PC-9 (cell line): Measurements from ENCODE around the gene MCF2L. TPM values are rescaled to one million over a fixed set of nuclear protein-coding genes. Genes with fewer than 3 reads are reported as not detected.

ENCODE experiments used
- BruUV-seq: library from RNA; stranded (reverse); fragments of 400-500 nt; replicated peaks from 2 replicates; lab custom pipeline; 2021; lab: Mats Ljungman, UMichigan
- CTCF ChIA-PET: fragments of 300-600 bp; sonication (Branson Sonifier 250); formaldehyde crosslinking; loops from one replicate; lab custom pipeline; 2022; ENCODE audit warnings: antibody characterized with exemption; lab: Charles Lee
- POLR2A ChIA-PET: fragments of 300-600 bp; sonication (Branson Sonifier 250); formaldehyde crosslinking; loops from one replicate; lab custom pipeline; 2022; ENCODE audit warnings: antibody characterized with exemption; ENCODE audit not compliant: unreplicated experiment; lab: Charles Lee
- DNase-seq, 2 experiments: peaks; one replicate each; pipeline versions ENCODE4 v3.0.0 to v3.0.0-alpha.2; 2015 to 2022; ENCODE audit warnings: mixed read lengths in 1 of 2
- H2AFZ ChIP-seq: fragments of 200-600 bp; sonication (generic); 2 replicates; pipeline ENCODE4 v1.8.1; 2017; ENCODE audit warnings: antibody characterized with exemption
- H3F3A ChIP-seq: fragments of 200-600 bp; sonication (generic); 2 replicates; pipeline ENCODE4 v1.8.1; 2017; ENCODE audit warnings: antibody characterized with exemption, mild to moderate bottlenecking, low read depth; ENCODE audit not compliant: insufficient read depth
- H3K27ac ChIP-seq: fragments of 200-600 bp; sonication (generic); 2 replicates; pipeline ENCODE4 v1.6.1; 2016; ENCODE audit warnings: mixed run types
- H3K27me3 ChIP-seq: fragments of 200-600 bp; sonication (generic); 2 replicates; pipeline ENCODE4 v1.6.1; 2016; ENCODE audit warnings: low read depth, mixed run types; ENCODE audit not compliant: insufficient read depth
- H3K36me3 ChIP-seq: fragments of 200-600 bp; sonication (generic); 2 replicates; pipeline ENCODE4 v1.6.1; 2016; ENCODE audit warnings: low read depth, mixed run types
- H3K4me1 ChIP-seq: fragments of 200-600 bp; sonication (generic); replicated peaks from 2 replicates; pipeline ENCODE4 v1.6.1; 2016; ENCODE audit warnings: mixed run types; ENCODE audit not compliant: insufficient read depth
- H3K4me2 ChIP-seq: fragments of 200-600 bp; sonication (generic); 2 replicates; pipeline ENCODE4 v1.6.1; 2017; ENCODE audit warnings: mixed run types
- H3K4me3 ChIP-seq: fragments of 200-600 bp; sonication (generic); 2 replicates; pipeline ENCODE4 v1.6.1; 2016; ENCODE audit warnings: mixed run types
- H3K79me2 ChIP-seq: fragments of 200-600 bp; sonication (generic); 2 replicates; pipeline ENCODE4 v1.6.1; 2017; ENCODE audit warnings: low read depth, mixed run types
- H3K9me2 ChIP-seq: fragments of 200-600 bp; sonication (generic); 2 replicates; pipeline ENCODE4 v1.8.1; 2017; ENCODE audit warnings: mild to moderate bottlenecking; ENCODE audit not compliant: insufficient read depth
- H3K9me3 ChIP-seq: fragments of 200-600 bp; sonication (generic); 2 replicates; pipeline ENCODE4 v1.8.1; 2016; ENCODE audit warnings: low read depth; ENCODE audit not compliant: insufficient read depth
- H4K20me1 ChIP-seq: fragments of 200-600 bp; sonication (generic); 2 replicates; pipeline ENCODE4 v1.8.1; 2017; ENCODE audit not compliant: insufficient read depth
- CTCF ChIP-seq: fragments of 200-600 bp; sonication (generic); conservative IDR thresholded peaks from 2 replicates; pipeline ENCODE4 v1.6.1; 2017; ENCODE audit warnings: mixed run types, antibody characterized with exemption, mild to moderate bottlenecking, moderate library complexity
- EZH2 ChIP-seq: fragments of 200-600 bp; sonication (generic); IDR thresholded peaks from 2 replicates; pipeline ENCODE4 v1.8.0; 2017; ENCODE audit warnings: antibody characterized with exemption, low read depth
- intact Hi-C: fragments of 100-400 bp; cut with micrococcal nuclease; formaldehyde crosslinking; loops from one replicate; pipeline ENCODE4 v1.10.0; 2022; ENCODE audit not compliant: unreplicated experiment
- total RNA-seq: library from RNA; stranded (reverse); gene quantifications from 2 replicates; pipeline ENCODE4 v1.2.3, GENCODE V29; 2021

Gene MCF2L
- total RNA-seq, 1 experiment from 2014 or later, result 28.2 TPM

DNA sequence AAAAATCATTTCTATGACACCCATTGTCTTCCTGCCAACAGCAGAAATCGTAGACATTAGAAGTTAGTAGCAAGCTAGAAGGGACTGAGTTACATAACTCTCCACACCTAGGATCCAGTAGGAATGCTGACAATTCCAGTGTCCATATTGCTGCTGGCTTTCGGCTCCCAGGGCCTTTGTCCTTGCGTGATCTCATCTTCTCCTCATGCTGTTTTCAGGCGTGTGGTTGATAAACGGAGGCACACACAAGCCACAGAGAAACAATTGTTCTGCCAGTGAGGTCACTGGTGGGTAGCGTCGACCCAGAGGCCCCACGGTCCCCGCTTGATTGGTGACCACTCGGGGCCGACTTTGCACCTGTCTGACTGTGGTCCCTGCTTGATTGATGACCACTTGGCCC is 104.9 kb downstream of the MCF2L start:
- no peaks in the 10 kb centered on the region for H3K36me3 ChIP-seq
- no peak overlapping the region for H3K27ac ChIP-seq
- intact Hi-C loops, result no loop called here
- no peaks in the 10 kb centered on the region for H3K9me3 ChIP-seq
- POLR2A ChIA-PET, result no interaction called here
- TF ChIP-seq CTCF (no peak), EZH2 (no peak)
- no peak for DNase-seq
- H3K4me1 ChIP-seq, result no peaks in the 10 kb centered on the region
- no peaks in the 10 kb centered on the region for H3K27me3 ChIP-seq
- H3K79me2 ChIP-seq, result no peaks in the 10 kb centered on the region
- H3K9me2 ChIP-seq, result no peaks in the 10 kb centered on the region
- H3K4me3 ChIP-seq, result no peak overlapping the region
- CTCF ChIA-PET, result no interaction called here
- no peak overlapping the region for H3K4me2 ChIP-seq
- BruUV-seq, result no TSS peak
- H2AFZ ChIP-seq, result no peak overlapping the region
- no peaks in the 10 kb centered on the region for H4K20me1 ChIP-seq
- no peaks in the 10 kb centered on the region for H3F3A ChIP-seq

DNA sequence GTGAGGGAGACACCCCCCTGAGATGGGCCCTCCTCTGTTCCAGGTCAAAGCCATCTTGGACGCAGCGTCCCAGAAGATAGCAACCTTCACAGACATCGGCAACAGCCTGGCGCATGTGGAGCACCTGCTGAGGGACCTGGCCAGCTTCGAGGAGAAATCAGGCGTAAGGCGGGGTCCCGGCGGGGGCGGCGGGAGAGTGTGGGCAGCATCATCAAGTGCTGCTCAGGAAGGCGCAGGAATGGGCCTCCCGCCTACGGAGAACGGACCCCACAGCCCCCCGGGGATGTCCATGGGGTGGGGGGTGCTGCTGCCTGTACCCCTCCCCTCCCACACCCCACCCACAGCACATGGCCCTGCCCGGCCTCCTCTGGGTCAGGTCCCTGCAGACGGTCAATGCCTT is 105.4 kb downstream of the MCF2L start:
- H3K27ac ChIP-seq, result no peak overlapping the region
- H3K4me2 ChIP-seq, result no peak overlapping the region
- BruUV-seq, result no TSS peak
- TF ChIP-seq CTCF (no peak), EZH2 (no peak)
- no peaks in the 10 kb centered on the region for H3K36me3 ChIP-seq
- no peaks in the 10 kb centered on the region for H3K27me3 ChIP-seq
- no peaks in the 10 kb centered on the region for H3K9me3 ChIP-seq
- H3F3A ChIP-seq, result no peaks in the 10 kb centered on the region
- no peak for DNase-seq
- H3K4me1 ChIP-seq, result no peaks in the 10 kb centered on the region
- no peaks in the 10 kb centered on the region for H3K9me2 ChIP-seq
- no peak overlapping the region for H2AFZ ChIP-seq
- no peaks in the 10 kb centered on the region for H4K20me1 ChIP-seq
- CTCF ChIA-PET, result interaction anchor here (0.7 kb wide), 1 partner anchor 168 kb away, joined by 7 read pairs; no protein-coding TSS in a partner anchor
- no peak overlapping the region for H3K4me3 ChIP-seq
- intact Hi-C loops, result no loop called here
- POLR2A ChIA-PET, result no interaction called here
- no peaks in the 10 kb centered on the region for H3K79me2 ChIP-seq

- Histone ChIP-seq H3K27ac (no peak overlapping the region), H3K4me1 (no peaks in the 10 kb centered on the region), H3K4me3 (no peak overlapping the region), H3K9me2 (no peaks in the 10 kb centered on the region), H3K36me3 (no peaks in the 10 kb centered on the region), H3K9me3 (no peaks in the 10 kb centered on the region), H3K4me2 (no peak overlapping the region), H3K27me3 (no peaks in the 10 kb centered on the region), H3F3A (no peaks in the 10 kb centered on the region), H4K20me1 (no peaks in the 10 kb centered on the region), H2AFZ (no peak overlapping the region), H3K79me2 (no peaks in the 10 kb centered on the region)
- no peak for DNase-seq
- ChIA-PET CTCF (interaction anchor here (0.7 kb wide), 2 partner anchors 24 to 168 kb away, joined by 4 to 7 read pairs; no protein-coding TSS in a partner anchor), POLR2A (no interaction called here)
- TF ChIP-seq CTCF (no peak), EZH2 (no peak)
- intact Hi-C loops, result no loop called here
- no TSS peak for BruUV-seq
Observed at GRCh38 chr13:113074876-113075275, 105.9 kb downstream of the MCF2L start.
